H9 (cell line): ENCODE data around the gene CPO. TPM values are rescaled to one million over a fixed set of nuclear protein-coding genes. Genes with fewer than 3 reads are reported as not detected.

Source experiments
- DNase-seq: peaks from one replicate; pipeline ENCODE4 v3.0.0-alpha.2; 2017
- H2AFZ ChIP-seq: one replicate; pipeline ENCODE4 v1.6.1; 2013; ENCODE audit warnings: mild to moderate bottlenecking, low read length, control low read depth, moderate library complexity
- H2AK5ac ChIP-seq: 2 replicates; pipeline ENCODE4 v1.6.1; 2013; ENCODE audit warnings: low read length, control low read depth, mixed read lengths; ENCODE audit not compliant: insufficient read length
- H2BK120ac ChIP-seq: one replicate; pipeline ENCODE4 v1.6.1; 2013; ENCODE audit warnings: low read depth, mild to moderate bottlenecking, low read length, control low read depth, inconsistent platforms; ENCODE audit not compliant: poor library complexity, severe bottlenecking
- H2BK12ac ChIP-seq: 2 replicates; pipeline ENCODE4 v1.6.1; 2013; ENCODE audit warnings: low read length, control low read depth, mixed read lengths, low read depth; ENCODE audit not compliant: insufficient read length
- H2BK15ac ChIP-seq: 2 replicates; pipeline ENCODE4 v1.6.1; 2013; ENCODE audit warnings: low read depth, low read length, control low read depth
- H2BK20ac ChIP-seq: one replicate; pipeline ENCODE4 v1.6.1; 2013; ENCODE audit warnings: low read depth, mild to moderate bottlenecking, low read length, control low read depth, inconsistent platforms; ENCODE audit not compliant: poor library complexity, severe bottlenecking
- H2BK5ac ChIP-seq: 2 replicates; pipeline ENCODE4 v1.6.1; 2013; ENCODE audit warnings: low read length, control low read depth, mixed read lengths; ENCODE audit not compliant: insufficient read length
- H3K14ac ChIP-seq: 2 replicates; pipeline ENCODE4 v1.6.1; 2013; ENCODE audit warnings: low read length, control low read depth; ENCODE audit not compliant: insufficient read depth
- H3K18ac ChIP-seq: 2 replicates; pipeline ENCODE4 v1.6.1; 2013; ENCODE audit warnings: low read depth, mild to moderate bottlenecking, mixed read lengths, low read length, control low read depth; ENCODE audit not compliant: insufficient read length
- H3K23ac ChIP-seq: 2 replicates; pipeline ENCODE4 v1.6.1; 2013; ENCODE audit warnings: low read length, control low read depth, mixed read lengths, low read depth; ENCODE audit not compliant: insufficient read length
- H3K23me2 ChIP-seq: 2 replicates; pipeline ENCODE4 v1.6.1; 2013; ENCODE audit warnings: low read depth, mild to moderate bottlenecking, mixed read lengths, low read length, control low read depth; ENCODE audit not compliant: insufficient read length, poor library complexity, severe bottlenecking
- H3K27ac ChIP-seq: 2 replicates; pipeline ENCODE4 v1.5.1; 2013; ENCODE audit warnings: low read length, control low read depth, mixed read lengths, low read depth; ENCODE audit not compliant: insufficient read length
- H3K27me3 ChIP-seq: 2 replicates; pipeline ENCODE4 v1.6.1; 2013; ENCODE audit warnings: low read length, control low read depth, inconsistent platforms; ENCODE audit not compliant: insufficient read depth
- H3K4ac ChIP-seq: 2 replicates; pipeline ENCODE4 v1.6.1; 2013; ENCODE audit warnings: low read depth, mild to moderate bottlenecking, control low read depth, inconsistent platforms, low read length, moderate library complexity
- H3K4me1 ChIP-seq: 2 replicates; pipeline ENCODE4 v1.6.1; 2013; ENCODE audit warnings: low read length, control low read depth, inconsistent platforms; ENCODE audit not compliant: insufficient read depth
- H3K4me2 ChIP-seq: 2 replicates; pipeline ENCODE4 v1.6.1; 2013; ENCODE audit warnings: low read length, control low read depth, mixed read lengths; ENCODE audit not compliant: insufficient read length, insufficient read depth
- H3K56ac ChIP-seq: 2 replicates; pipeline ENCODE4 v1.6.1; 2013; ENCODE audit warnings: low read depth, mild to moderate bottlenecking, mixed read lengths, low read length, control low read depth; ENCODE audit not compliant: insufficient read length
- H3K79me1 ChIP-seq: 2 replicates; pipeline ENCODE4 v1.6.1; 2013; ENCODE audit warnings: low read depth, mild to moderate bottlenecking, moderate library complexity, low read length, control low read depth, inconsistent platforms; ENCODE audit not compliant: insufficient read depth, poor library complexity, severe bottlenecking
- H3K79me2 ChIP-seq: 2 replicates; pipeline ENCODE4 v1.6.1; 2013; ENCODE audit warnings: low read length, control low read depth, inconsistent platforms; ENCODE audit not compliant: insufficient read depth
- H3K9ac ChIP-seq: 2 replicates; pipeline ENCODE4 v1.6.1; 2013; ENCODE audit warnings: low read length, control low read depth, mixed read lengths; ENCODE audit not compliant: insufficient read length; ENCODE audit errors: extremely low read depth
- H3K9me3 ChIP-seq: one replicate; pipeline ENCODE4 v1.6.1; 2013; ENCODE audit warnings: low read depth, low read length, inconsistent platforms; ENCODE audit not compliant: control insufficient read depth
- H3T11ph ChIP-seq: one replicate; pipeline ENCODE4 v1.6.1; 2013; ENCODE audit warnings: mild to moderate bottlenecking, low read length, control low read depth, inconsistent platforms
- H4K20me1 ChIP-seq: one replicate; pipeline ENCODE4 v1.6.1; 2013; ENCODE audit not compliant: control insufficient read depth, insufficient read length, insufficient read depth
- H4K5ac ChIP-seq: 2 replicates; pipeline ENCODE4 v1.6.1; 2013; ENCODE audit warnings: low read depth, mild to moderate bottlenecking, mixed read lengths, low read length, control low read depth; ENCODE audit not compliant: insufficient read length
- H4K8ac ChIP-seq: replicated peaks from 2 replicates; pipeline ENCODE4 v1.6.1; 2013; ENCODE audit warnings: low read length, control low read depth, mixed read lengths, low read depth; ENCODE audit not compliant: insufficient read length
- H4K91ac ChIP-seq: 2 replicates; pipeline ENCODE4 v1.6.1; 2013; ENCODE audit warnings: low read depth, mild to moderate bottlenecking, moderate library complexity, mixed read lengths, low read length, control low read depth; ENCODE audit not compliant: insufficient read length
- H3K27ac Mint-ChIP-seq, 3 experiments: 2 replicates in 2 of 3; 3 replicates in 1 of 3; pipeline ENCODE4 v1.8.0; 2020 to 2021; ENCODE audit warnings: mixed read lengths in 3 of 3, mild to moderate bottlenecking in 1 of 3, moderate library complexity in 1 of 3
- H3K27me3 Mint-ChIP-seq: 2 replicates; pipeline ENCODE4 v1.8.0; 2021; ENCODE audit warnings: low read depth, mild to moderate bottlenecking, moderate library complexity, mixed read lengths
- H3K36me3 Mint-ChIP-seq, 3 experiments: 2 replicates in 2 of 3; 3 replicates in 1 of 3; pipeline ENCODE4 v1.8.0; 2020 to 2021; ENCODE audit warnings: low read depth in 3 of 3, mixed read lengths in 3 of 3; ENCODE audit not compliant: insufficient read depth in 1 of 3
- H3K4me1 Mint-ChIP-seq, 2 experiments: 2 replicates each; pipeline ENCODE4 v1.8.0; 2020; ENCODE audit warnings: mixed read lengths in 2 of 2
- H3K4me3 Mint-ChIP-seq, 2 experiments: 2 replicates in 1 of 2; 3 replicates in 1 of 2; pipeline ENCODE4 v1.8.0; 2020 to 2021; ENCODE audit warnings: mild to moderate bottlenecking in 2 of 2, mixed read lengths in 2 of 2, moderate library complexity in 1 of 2
- H3K9me3 Mint-ChIP-seq, 2 experiments: 2 replicates in 1 of 2; 3 replicates in 1 of 2; pipeline ENCODE4 v1.8.0; 2020; ENCODE audit warnings: mild to moderate bottlenecking in 2 of 2, mixed read lengths in 2 of 2, moderate library complexity in 1 of 2
- WGBS: extraction: QIAGEN DNeasy Blood & Tissue Kit; methylation state at CpG from one replicate; pipeline ENCODE4 v1.1.7; 2013; ENCODE audit warnings: missing lambda C conversion rate, low lambda C conversion rate, mixed read lengths; ENCODE audit not compliant: insufficient read length; ENCODE audit errors: extremely low coverage; 5-methylcytosine and 5-hydroxymethylcytosine counted together
- total RNA-seq: library from RNA; stranded (reverse); gene quantifications from 2 replicates; pipeline ENCODE4 v1.2.1, GENCODE V29; 2021
- TF ChIP-seq, protein P1 (sequence below): fragments of 200-600 bp; sonication (generic); conservative IDR thresholded peaks from 3 replicates; pipeline ENCODE4 v1.8.0; 2021; ENCODE audit warnings: antibody characterized with exemption, mild to moderate bottlenecking

The CPO gene
- total RNA-seq, 1 experiment from 2014 or later: 0.68 TPM

DNA sequence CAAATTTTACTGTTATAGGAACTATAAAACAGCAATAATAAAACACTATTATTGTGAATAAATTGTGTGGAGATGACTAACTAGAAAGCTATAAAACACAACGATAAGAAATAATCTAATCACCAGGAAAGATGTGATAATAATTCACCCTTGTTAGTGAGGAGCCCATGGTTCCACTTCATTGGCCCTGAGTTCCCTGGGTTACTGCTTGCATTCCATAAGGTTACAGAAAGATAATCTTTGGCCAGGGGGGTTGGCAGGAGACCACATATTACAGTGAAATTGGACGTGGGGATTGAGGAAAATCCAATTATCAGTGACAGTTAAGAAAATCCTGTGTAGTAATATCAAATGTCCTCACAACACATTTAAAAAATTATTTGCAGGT, 2.5 kb upstream of the CPO start:
- H3K36me3 Mint-ChIP-seq: no peaks in the 10 kb centered on the region
- Histone ChIP-seq H4K5ac (no peak overlapping the region), H3K23ac (no peak overlapping the region), H3K9ac (no peak overlapping the region), H3K27me3 (no peaks in the 10 kb centered on the region), H3K23me2 (no peaks in the 10 kb centered on the region), H2AK5ac (no peak overlapping the region), H2BK15ac (no peak overlapping the region), H3K4me2 (no peak overlapping the region), H2AFZ (no peak overlapping the region), H2BK20ac (no peak overlapping the region), H2BK5ac (no peak overlapping the region), H2BK120ac (no peak overlapping the region), H3T11ph (no peak overlapping the region), H3K4me1 (no peaks in the 10 kb centered on the region; the same call in 1 of the 2 replicates), H3K79me2 (no peaks in the 10 kb centered on the region), H3K56ac (no peak overlapping the region), H4K8ac (no peak overlapping the region), H3K18ac (no peak overlapping the region), H3K27ac (no peak overlapping the region), H3K9me3 (no peaks in the 10 kb centered on the region), H4K91ac (no peak overlapping the region), H4K20me1 (no peaks in the 10 kb centered on the region), H2BK12ac (no peak overlapping the region), H3K79me1 (no peaks in the 10 kb centered on the region), H3K14ac (no peak overlapping the region), H3K4ac (no peak overlapping the region)
- H3K27me3 Mint-ChIP-seq: no peaks in the 10 kb centered on the region
- no peaks in the 10 kb centered on the region for H3K4me1 Mint-ChIP-seq
- no CpG with 5 or more reads among the region's 2 CpGs for WGBS
- DNase-seq: no peak
- no peak overlapping the region for H3K4me3 Mint-ChIP-seq
- no peaks in the 10 kb centered on the region for H3K9me3 Mint-ChIP-seq
- TF ChIP-seq, protein P1, sequence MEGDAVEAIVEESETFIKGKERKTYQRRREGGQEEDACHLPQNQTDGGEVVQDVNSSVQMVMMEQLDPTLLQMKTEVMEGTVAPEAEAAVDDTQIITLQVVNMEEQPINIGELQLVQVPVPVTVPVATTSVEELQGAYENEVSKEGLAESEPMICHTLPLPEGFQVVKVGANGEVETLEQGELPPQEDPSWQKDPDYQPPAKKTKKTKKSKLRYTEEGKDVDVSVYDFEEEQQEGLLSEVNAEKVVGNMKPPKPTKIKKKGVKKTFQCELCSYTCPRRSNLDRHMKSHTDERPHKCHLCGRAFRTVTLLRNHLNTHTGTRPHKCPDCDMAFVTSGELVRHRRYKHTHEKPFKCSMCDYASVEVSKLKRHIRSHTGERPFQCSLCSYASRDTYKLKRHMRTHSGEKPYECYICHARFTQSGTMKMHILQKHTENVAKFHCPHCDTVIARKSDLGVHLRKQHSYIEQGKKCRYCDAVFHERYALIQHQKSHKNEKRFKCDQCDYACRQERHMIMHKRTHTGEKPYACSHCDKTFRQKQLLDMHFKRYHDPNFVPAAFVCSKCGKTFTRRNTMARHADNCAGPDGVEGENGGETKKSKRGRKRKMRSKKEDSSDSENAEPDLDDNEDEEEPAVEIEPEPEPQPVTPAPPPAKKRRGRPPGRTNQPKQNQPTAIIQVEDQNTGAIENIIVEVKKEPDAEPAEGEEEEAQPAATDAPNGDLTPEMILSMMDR: no peak
- no peak overlapping the region for H3K27ac Mint-ChIP-seq
